ENCODE measurements around the gene SCO2.

SCO2 gene

DNA sequence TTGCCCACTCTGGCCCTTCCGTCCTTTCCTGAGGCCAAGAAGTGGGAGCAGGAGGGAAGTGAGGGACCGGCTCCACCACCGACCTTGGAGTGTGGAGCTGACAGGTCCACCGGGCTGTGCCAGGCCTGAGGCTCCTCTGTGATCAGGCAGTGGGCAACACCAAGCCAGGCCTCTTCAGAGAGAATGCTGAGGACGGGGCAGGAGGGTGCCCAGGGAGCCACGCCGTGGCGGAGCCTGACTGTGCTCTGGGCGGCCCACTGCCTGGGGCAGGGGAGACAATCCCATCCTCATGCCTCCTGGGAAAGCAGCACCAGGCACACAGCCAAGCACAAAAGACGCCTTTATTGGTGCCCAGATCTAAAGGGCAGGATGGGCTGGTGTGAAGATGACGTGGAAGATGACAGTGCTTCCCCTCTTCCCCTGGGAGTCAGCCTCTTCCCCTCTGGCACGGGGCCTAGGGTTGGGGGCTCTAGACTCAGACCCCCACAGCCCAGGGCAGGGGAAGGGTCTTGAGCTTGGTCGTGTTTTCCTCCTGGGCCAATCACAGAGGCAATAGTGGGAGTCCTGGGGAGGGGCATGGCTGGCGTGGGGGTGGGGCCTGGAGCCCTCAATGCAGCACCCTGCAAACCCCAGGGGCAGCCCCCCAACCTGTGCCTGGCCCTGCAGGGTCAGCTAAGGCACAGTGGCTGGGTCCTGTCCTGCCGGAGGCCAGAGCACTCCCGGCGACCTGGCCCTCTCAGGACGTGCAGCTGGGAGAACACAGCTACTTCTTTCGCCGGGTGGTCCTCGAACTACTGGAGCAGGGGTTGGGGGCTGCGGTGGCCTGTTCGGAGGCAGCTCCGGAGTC, 22.5 kb downstream of the SCO2 start:
- Histone ChIP-seq H3K36me3 (ENCODE audit: control insufficient read depth, insufficient read depth, low read length) (peaks cover 16% of the 10 kb centered on the region), H3K9ac (ENCODE audit: low read depth, low read length) (no peak overlapping the region), H3K4me1 (ENCODE audit: control insufficient read depth, insufficient read depth, low read length) (peaks cover 5% of the 10 kb centered on the region; the same call in 1 of the 2 replicates), H3K4me3 (ENCODE audit: low read depth, low read length) (no peak overlapping the region), H3K27me3 (ENCODE audit: control insufficient read depth, insufficient read depth, low read length) (no peaks in the 10 kb centered on the region), H3K27ac (ENCODE audit: low read depth, low read length) (no peak overlapping the region), H3K9me3 (ENCODE audit: control insufficient read depth, insufficient read depth, low read length) (no peaks in the 10 kb centered on the region)

DNA sequence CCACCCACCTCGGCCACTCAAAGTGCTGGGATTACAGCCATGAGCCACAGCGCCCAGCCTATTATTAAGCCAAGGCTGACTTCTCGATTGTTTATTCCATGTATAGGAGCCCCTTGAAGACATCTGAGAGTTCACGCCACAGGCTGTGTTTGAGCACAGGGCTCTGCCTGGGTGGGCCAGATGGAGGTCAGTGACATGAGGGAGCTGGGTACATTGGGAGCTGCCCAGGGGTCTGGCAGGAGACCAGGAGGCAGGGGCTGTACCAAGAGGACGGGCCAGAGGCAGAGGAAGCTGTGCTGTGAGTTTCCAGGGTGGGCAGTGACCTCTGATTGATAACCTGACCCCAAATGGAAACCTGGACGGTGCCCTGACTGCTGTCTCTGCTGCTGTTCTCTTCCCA, 23.3 kb downstream of the SCO2 start:
- Histone ChIP-seq H3K9ac (ENCODE audit: low read depth, low read length) (no peak overlapping the region), H3K4me3 (ENCODE audit: low read depth, low read length) (no peak overlapping the region), H3K4me1 (ENCODE audit: control insufficient read depth, insufficient read depth, low read length) (peaks cover 5% of the 10 kb centered on the region; the same call in 1 of the 2 replicates), H3K27ac (ENCODE audit: low read depth, low read length) (no peak overlapping the region), H3K27me3 (ENCODE audit: control insufficient read depth, insufficient read depth, low read length) (no peaks in the 10 kb centered on the region), H3K9me3 (ENCODE audit: control insufficient read depth, insufficient read depth, low read length) (no peaks in the 10 kb centered on the region), H3K36me3 (ENCODE audit: control insufficient read depth, insufficient read depth, low read length) (peaks cover 16% of the 10 kb centered on the region)

DNA sequence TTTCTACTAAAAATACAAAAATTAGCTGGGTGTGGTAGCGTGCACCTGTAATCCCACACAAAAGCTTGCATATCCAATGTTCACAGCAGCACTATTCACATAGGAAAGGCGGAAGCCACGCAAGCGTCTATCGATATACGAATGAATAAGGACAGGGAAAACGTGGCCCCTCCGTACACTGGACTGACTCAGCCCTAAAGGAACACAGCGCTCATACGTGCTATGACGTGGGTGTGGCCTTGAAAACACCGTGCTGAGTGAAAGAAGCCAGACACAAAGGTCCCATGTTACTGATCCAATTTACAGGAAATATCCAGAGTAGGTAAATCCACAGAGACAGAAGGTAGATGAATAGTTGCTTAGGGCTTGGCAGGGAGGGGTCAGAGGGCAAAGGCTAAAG, 24.9 kb downstream of the SCO2 start:
- Histone ChIP-seq H3K27ac (ENCODE audit: low read depth, low read length) (no peak overlapping the region), H3K4me1 (ENCODE audit: control insufficient read depth, insufficient read depth, low read length) (peaks cover 5% of the 10 kb centered on the region; the same call in 1 of the 2 replicates)

DNA sequence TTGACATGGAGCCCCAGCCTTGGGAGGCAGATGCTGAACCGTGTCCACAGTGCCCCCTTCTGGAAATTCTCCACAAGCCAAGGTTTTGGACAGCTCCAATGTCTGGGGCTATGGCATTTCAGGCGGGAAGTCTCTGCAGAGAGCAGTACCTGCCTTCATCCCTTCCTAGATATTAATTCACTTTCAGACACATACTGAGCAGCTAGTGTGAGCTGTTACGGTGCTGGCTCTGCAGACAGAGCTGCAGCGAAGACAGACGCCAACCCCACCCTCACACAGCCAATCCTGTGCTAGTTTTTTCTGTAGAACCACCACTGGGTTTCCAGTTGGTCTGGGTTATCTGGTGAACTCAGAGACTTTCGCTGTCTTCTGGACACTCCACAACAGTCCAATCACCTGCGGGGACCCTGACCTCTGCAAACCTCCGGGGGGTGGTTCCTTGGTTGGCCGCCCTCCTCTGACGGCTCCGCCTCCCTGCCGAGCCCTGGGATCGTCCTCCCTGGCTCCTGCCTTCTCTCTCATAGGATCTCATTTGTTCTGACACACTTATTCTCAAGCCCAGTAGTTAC, 27.0 kb downstream of the SCO2 start:
- H3K27me3 ChIP-seq (ENCODE audit: control insufficient read depth, insufficient read depth, low read length): no peaks in the 10 kb centered on the region

More for the DNA sequence above, 24.9 kb downstream of the SCO2 start:
- H3K4me3 ChIP-seq (ENCODE audit: low read depth, low read length): no peak overlapping the region
- H3K36me3 ChIP-seq (ENCODE audit: control insufficient read depth, insufficient read depth, low read length): peaks cover 9% of the 10 kb centered on the region
- H3K9ac ChIP-seq (ENCODE audit: low read depth, low read length): no peak overlapping the region
- no peaks in the 10 kb centered on the region for H3K27me3 ChIP-seq (ENCODE audit: control insufficient read depth, insufficient read depth, low read length)
- no peaks in the 10 kb centered on the region for H3K9me3 ChIP-seq (ENCODE audit: control insufficient read depth, insufficient read depth, low read length)

DNA sequence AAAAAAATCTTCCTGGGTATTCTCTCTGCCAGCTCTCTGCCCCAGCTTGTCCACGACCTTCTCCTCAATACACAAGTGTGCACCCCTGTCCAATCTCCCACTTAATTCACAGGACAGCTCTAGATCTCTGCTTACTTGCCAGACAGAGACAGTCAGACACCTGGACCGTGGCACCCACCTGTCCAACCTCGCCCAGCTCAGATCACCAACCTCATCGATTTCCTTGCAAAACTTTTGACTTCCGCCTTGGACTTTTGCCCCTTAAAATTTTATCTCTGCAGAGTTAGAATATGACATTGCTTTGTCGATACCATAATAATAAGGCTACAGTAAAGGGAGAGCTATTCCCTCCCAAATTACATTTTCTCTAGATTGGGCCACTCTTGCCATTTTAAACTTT, 28.3 kb downstream of the SCO2 start:
- Histone ChIP-seq H3K9me3 (ENCODE audit: control insufficient read depth, insufficient read depth, low read length) (no peaks in the 10 kb centered on the region), H3K27me3 (ENCODE audit: control insufficient read depth, insufficient read depth, low read length) (no peaks in the 10 kb centered on the region), H3K4me3 (ENCODE audit: low read depth, low read length) (no peak overlapping the region), H3K9ac (ENCODE audit: low read depth, low read length) (no peak overlapping the region), H3K27ac (ENCODE audit: low read depth, low read length) (no peak overlapping the region), H3K36me3 (ENCODE audit: control insufficient read depth, insufficient read depth, low read length) (no peaks in the 10 kb centered on the region), H3K4me1 (ENCODE audit: control insufficient read depth, insufficient read depth, low read length) (peaks cover 5% of the 10 kb centered on the region; the same call in 1 of the 2 replicates)

More for the DNA sequence above, 27.0 kb downstream of the SCO2 start:
- Histone ChIP-seq H3K4me1 (ENCODE audit: control insufficient read depth, insufficient read depth, low read length) (peaks cover 5% of the 10 kb centered on the region; the same call in 1 of the 2 replicates), H3K4me3 (ENCODE audit: low read depth, low read length) (no peak overlapping the region), H3K9ac (ENCODE audit: low read depth, low read length) (no peak overlapping the region), H3K9me3 (ENCODE audit: control insufficient read depth, insufficient read depth, low read length) (no peaks in the 10 kb centered on the region), H3K27ac (ENCODE audit: low read depth, low read length) (peak overlapping the region; percentile 14), H3K36me3 (ENCODE audit: control insufficient read depth, insufficient read depth, low read length) (no peaks in the 10 kb centered on the region)

DNA sequence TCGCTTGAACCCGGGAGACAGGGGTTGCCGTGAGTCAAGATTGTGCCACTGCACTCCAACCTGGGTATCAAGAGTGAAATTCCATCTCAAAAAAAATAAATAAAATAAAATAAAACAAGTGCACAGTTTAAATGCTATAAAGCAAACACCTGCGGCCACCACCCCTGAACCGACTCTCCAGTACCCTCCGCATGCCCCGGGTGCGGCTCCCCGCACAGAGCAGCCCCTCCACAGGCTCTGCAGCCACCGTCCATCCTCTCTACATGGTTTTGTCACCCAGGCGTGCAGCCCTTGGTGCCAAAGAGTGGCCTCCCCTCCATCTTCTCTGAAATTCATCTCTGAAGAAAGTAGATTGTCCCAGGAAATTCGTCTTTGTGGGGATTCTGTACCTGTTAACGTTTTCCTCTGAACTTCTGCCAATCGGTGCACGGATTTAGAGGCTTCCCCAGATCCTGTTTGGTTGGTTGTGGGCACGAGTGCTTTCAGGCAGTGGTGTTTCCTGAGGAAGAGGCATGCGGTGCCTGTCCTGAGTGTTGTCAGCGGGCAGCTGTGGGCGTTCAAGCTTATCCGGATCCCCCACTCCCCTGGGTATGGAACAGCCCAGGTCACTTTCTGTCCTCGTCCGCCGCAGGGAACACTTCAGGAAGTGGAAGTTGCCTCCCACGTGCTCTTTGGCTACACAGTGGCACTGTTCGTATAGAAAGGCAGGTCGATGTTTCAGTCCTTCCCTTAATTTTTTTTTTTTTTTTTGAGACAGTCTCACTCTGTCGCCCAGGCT, 34.7 kb downstream of the SCO2 start:
- Histone ChIP-seq H3K9ac (ENCODE audit: low read depth, low read length) (no peak overlapping the region), H3K9me3 (ENCODE audit: control insufficient read depth, insufficient read depth, low read length) (no peaks in the 10 kb centered on the region), H3K27ac (ENCODE audit: low read depth, low read length) (no peak overlapping the region), H3K4me3 (ENCODE audit: low read depth, low read length) (no peak overlapping the region), H3K36me3 (ENCODE audit: control insufficient read depth, insufficient read depth, low read length) (no peaks in the 10 kb centered on the region), H3K4me1 (ENCODE audit: control insufficient read depth, insufficient read depth, low read length) (no peaks in the 10 kb centered on the region), H3K27me3 (ENCODE audit: control insufficient read depth, insufficient read depth, low read length) (no peaks in the 10 kb centered on the region)

DNA sequence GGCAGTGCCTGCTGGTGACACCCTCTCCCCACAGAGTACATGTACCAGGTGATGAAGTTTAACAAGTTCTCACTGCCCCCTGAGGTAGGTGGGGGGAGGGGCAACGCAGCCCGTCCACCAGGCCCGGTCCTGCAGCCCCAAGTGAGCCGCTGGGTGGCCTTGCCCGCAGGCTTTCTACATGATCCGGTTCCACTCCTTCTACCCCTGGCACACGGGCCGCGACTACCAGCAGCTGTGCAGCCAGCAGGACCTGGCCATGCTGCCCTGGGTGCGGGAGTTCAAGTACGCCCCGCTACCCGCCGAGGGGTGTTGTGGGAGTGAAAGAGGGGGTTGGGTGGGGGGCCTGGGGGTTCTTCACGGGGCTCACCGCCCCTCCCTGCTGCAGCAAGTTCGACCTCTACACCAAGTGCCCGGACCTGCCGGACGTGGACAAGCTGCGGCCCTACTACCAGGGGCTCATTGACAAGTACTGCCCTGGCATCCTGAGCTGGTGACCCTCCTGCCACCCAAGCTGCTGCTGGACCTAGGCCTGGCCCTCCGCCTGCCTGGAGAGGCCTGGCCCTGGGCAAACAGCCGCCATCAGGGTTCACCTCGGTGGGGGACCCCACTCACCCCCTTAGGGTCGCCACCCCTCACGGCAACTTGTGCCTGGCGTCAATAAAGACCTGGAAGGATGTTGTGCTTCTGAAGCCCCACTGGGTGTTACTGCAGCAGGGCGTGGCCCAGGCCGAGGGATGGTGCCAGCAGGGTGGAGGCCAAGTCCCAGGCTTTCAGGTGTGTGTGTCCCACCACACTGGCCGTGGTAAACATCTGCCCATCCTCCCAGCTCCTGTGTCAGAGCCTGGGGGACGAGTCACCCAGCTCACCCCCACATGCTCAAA, 35.8 kb downstream of the SCO2 start:
- no peak overlapping the region for H3K9ac ChIP-seq (ENCODE audit: low read depth, low read length)
- H3K9me3 ChIP-seq (ENCODE audit: control insufficient read depth, insufficient read depth, low read length): no peaks in the 10 kb centered on the region
- H3K4me1 ChIP-seq (ENCODE audit: control insufficient read depth, insufficient read depth, low read length): no peaks in the 10 kb centered on the region
- no peaks in the 10 kb centered on the region for H3K27me3 ChIP-seq (ENCODE audit: control insufficient read depth, insufficient read depth, low read length)
- no peak overlapping the region for H3K4me3 ChIP-seq (ENCODE audit: low read depth, low read length)
- H3K27ac ChIP-seq (ENCODE audit: low read depth, low read length): no peak overlapping the region
- no peaks in the 10 kb centered on the region for H3K36me3 ChIP-seq (ENCODE audit: control insufficient read depth, insufficient read depth, low read length)

DNA sequence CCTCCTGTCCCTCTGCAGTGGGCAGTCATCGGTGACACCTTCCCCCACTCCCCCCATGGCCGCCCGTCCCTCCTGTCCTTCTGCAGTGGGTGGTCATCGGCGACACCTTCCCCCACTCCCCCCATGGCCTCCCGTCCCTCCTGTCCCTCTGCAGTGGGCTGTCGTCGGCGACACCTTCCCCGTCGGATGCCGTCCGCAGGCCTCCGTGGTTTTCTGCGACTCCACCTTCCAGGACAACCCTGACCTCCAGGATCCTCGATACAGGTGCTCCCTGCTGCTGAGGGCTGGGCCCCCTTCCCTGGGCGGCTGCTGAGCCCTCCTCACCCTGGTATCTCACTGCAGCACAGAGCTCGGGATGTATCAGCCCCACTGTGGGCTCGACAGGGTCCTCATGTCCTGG, 36.5 kb downstream of the SCO2 start:
- Histone ChIP-seq H3K4me3 (ENCODE audit: low read depth, low read length) (no peak overlapping the region), H3K36me3 (ENCODE audit: control insufficient read depth, insufficient read depth, low read length) (no peaks in the 10 kb centered on the region), H3K27me3 (ENCODE audit: control insufficient read depth, insufficient read depth, low read length) (no peaks in the 10 kb centered on the region), H3K9me3 (ENCODE audit: control insufficient read depth, insufficient read depth, low read length) (no peaks in the 10 kb centered on the region), H3K4me1 (ENCODE audit: control insufficient read depth, insufficient read depth, low read length) (no peaks in the 10 kb centered on the region), H3K27ac (ENCODE audit: low read depth, low read length) (no peak overlapping the region), H3K9ac (ENCODE audit: low read depth, low read length) (no peak overlapping the region)

DNA sequence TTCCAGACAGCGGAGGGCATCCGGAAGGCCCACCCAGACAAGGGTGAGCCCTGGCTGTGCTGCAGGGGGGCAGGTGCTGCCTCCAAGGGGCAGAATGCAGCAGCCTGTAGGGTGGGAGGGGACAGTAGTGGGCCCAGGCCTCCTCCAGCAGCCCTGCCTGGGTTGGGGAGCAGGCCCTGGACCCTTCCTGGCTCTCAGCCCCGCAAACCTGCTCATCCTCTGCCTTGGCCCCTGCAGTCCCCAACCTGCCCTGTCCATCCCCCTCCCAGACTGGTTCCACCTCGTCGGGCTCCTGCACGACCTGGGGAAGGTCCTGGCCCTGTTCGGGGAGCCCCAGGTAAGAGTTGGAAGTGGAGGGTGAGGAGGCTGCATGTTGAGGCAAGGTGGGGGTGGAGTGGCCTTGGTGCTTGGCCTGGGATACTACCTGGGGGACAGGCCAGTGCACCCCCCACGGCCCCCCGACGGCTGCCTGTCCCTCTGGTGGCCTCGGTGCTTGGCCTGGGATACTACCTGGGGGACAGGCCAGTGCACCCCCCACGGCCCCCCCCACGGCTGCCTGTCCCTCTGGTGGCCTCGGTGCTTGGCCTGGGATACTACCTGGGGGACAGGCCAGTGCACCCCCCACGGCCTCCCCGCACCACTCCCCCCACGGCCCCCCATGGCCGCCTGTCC, 37.3 kb downstream of the SCO2 start:
- Histone ChIP-seq H3K9me3 (ENCODE audit: control insufficient read depth, insufficient read depth, low read length) (no peaks in the 10 kb centered on the region), H3K36me3 (ENCODE audit: control insufficient read depth, insufficient read depth, low read length) (no peaks in the 10 kb centered on the region), H3K4me3 (ENCODE audit: low read depth, low read length) (no peak overlapping the region), H3K27ac (ENCODE audit: low read depth, low read length) (no peak overlapping the region), H3K4me1 (ENCODE audit: control insufficient read depth, insufficient read depth, low read length) (no peaks in the 10 kb centered on the region), H3K9ac (ENCODE audit: low read depth, low read length) (no peak overlapping the region), H3K27me3 (ENCODE audit: control insufficient read depth, insufficient read depth, low read length) (no peaks in the 10 kb centered on the region)

All from HUES48 (cell line).